SK-N-SH (cell line): ENCODE measurements around the gene TMEM232. TPM values are rescaled to one million over a fixed set of nuclear protein-coding genes. Genes with fewer than 3 reads are reported as not detected.

Experiments used
- CTCF ChIA-PET: fragments of 300-600, 350-600 bp; formaldehyde crosslinking; extraction: SDS; loops from one replicate; lab custom pipeline; 2021; lab: Yijun Ruan, JAX
- POLR2A ChIA-PET: fragments of 350-600 bp; sonication (Branson Sonifier 250); formaldehyde crosslinking; extraction: SDS; loops from one replicate; lab custom pipeline; 2020; ENCODE audit warnings: antibody characterized with exemption, inconsistent platforms; lab: Yijun Ruan, JAX
- DNase-seq: peaks from one replicate; pipeline ENCODE4 v3.0.0; 2012
- H2AFZ ChIP-seq: fragments of 200-600 bp; sonication (generic); 2 replicates; pipeline ENCODE4 v1.8.1; 2016; ENCODE audit warnings: antibody characterized with exemption, mild to moderate bottlenecking, low read depth
- H3F3A ChIP-seq: fragments of 200-600 bp; sonication (generic); replicated peaks from 2 replicates; pipeline ENCODE3; 2016; ENCODE audit warnings: antibody characterized with exemption, mild to moderate bottlenecking; ENCODE audit not compliant: insufficient read depth
- H3K27ac ChIP-seq, 2 experiments: fragments of 200-500 bp in 1 of 2; fragments of 200-600 bp in 1 of 2; sonication (Bioruptor generic) in 1 of 2; sonication (generic), shearing (Covaris generic) in 1 of 2; 2 replicates each; pipeline versions ENCODE4 v1.5.1 to v1.6.1; 2014 to 2016; ENCODE audit warnings: low read depth in 2 of 2, inconsistent platforms in 1 of 2, low read length in 1 of 2, mild to moderate bottlenecking in 1 of 2, mixed read lengths in 1 of 2
- H3K27me3 ChIP-seq: fragments of 200-600 bp; sonication (generic), shearing (Covaris generic); 2 replicates; pipeline ENCODE4 v1.6.1; 2016; ENCODE audit warnings: mixed run types; ENCODE audit not compliant: insufficient read depth
- H3K36me3 ChIP-seq, 2 experiments: fragments of 200-500 bp in 1 of 2; fragments of 200-600 bp in 1 of 2; sonication (Bioruptor generic) in 1 of 2; sonication (generic) in 1 of 2; replicated peaks in 1 of 2; 2 replicates each; pipeline versions ENCODE3 to v1.5.1; 2014 to 2016; ENCODE audit warnings: low read length in 1 of 2, mild to moderate bottlenecking in 1 of 2; ENCODE audit not compliant: insufficient read depth in 2 of 2, control insufficient read depth in 1 of 2
- H3K4me1 ChIP-seq, 2 experiments: fragments of 200-500 bp in 1 of 2; fragments of 200-600 bp in 1 of 2; sonication (Bioruptor generic) in 1 of 2; sonication (generic), shearing (Covaris generic) in 1 of 2; 2 replicates each; pipeline versions ENCODE4 v1.5.1 to v1.6.1; 2014 to 2016; ENCODE audit warnings: low read depth in 1 of 2, low read length in 1 of 2, mixed run types in 1 of 2; ENCODE audit not compliant: insufficient read depth in 2 of 2, control insufficient read depth in 1 of 2
- H3K4me2 ChIP-seq: fragments of 200-600 bp; sonication (generic), shearing (Covaris generic); 2 replicates; pipeline ENCODE4 v1.6.1; 2017; ENCODE audit warnings: mixed run types
- H3K4me3 ChIP-seq, 2 experiments: fragments of 200-500 bp in 1 of 2; fragments of 200-600 bp in 1 of 2; sonication (Bioruptor generic) in 1 of 2; sonication (generic), shearing (Covaris generic) in 1 of 2; 2 replicates each; pipeline versions ENCODE4 v1.5.1 to v1.8.1; 2014 to 2016; ENCODE audit warnings: low read depth in 2 of 2, inconsistent platforms in 1 of 2, low read length in 1 of 2, mild to moderate bottlenecking in 1 of 2, mixed read lengths in 1 of 2, moderate library complexity in 1 of 2
- H3K79me2 ChIP-seq: fragments of 200-600 bp; sonication (generic); 2 replicates; pipeline ENCODE4 v1.8.1; 2017; ENCODE audit warnings: mild to moderate bottlenecking; ENCODE audit not compliant: insufficient read depth
- H3K9ac ChIP-seq: fragments of 200-600 bp; sonication (generic); 2 replicates; pipeline ENCODE4 v1.6.1; 2017; ENCODE audit warnings: mixed run types
- H3K9me2 ChIP-seq: fragments of 200-600 bp; sonication (generic); 2 replicates; pipeline ENCODE4 v1.6.1; 2017; ENCODE audit warnings: mixed run types
- H3K9me3 ChIP-seq: fragments of 200-600 bp; sonication (generic); 2 replicates; pipeline ENCODE4 v1.6.1; 2017; ENCODE audit warnings: mixed run types, mild to moderate bottlenecking, moderate library complexity
- H4K20me1 ChIP-seq: fragments of 200-600 bp; sonication (generic); 2 replicates; pipeline ENCODE4 v1.6.1; 2017; ENCODE audit warnings: mild to moderate bottlenecking, mixed run types; ENCODE audit not compliant: insufficient read depth
- CHD2 ChIP-seq: fragments of 150-350 bp; IDR thresholded peaks from 2 replicates; pipeline ENCODE4 v1.6.1; 2018; ENCODE audit warnings: low read length; ENCODE audit not compliant: partially characterized antibody
- ELF1 ChIP-seq: IDR thresholded peaks from 2 replicates; pipeline ENCODE4 v1.4.0; 2012
- EP300 ChIP-seq, 2 experiments: IDR thresholded peaks; 2 replicates each; pipeline versions ENCODE4 v1.4.0 to v1.6.1; 2012; ENCODE audit warnings: borderline replicate concordance in 1 of 2, low read depth in 1 of 2, low read length in 1 of 2
- FOXJ3 ChIP-seq: sonication (generic); formaldehyde crosslinking; IDR thresholded peaks from 2 replicates; pipeline ENCODE4 v1.5.1; 2020; ENCODE audit warnings: mild to moderate bottlenecking, missing genetic modification reagents
- FOXM1 ChIP-seq: IDR thresholded peaks from 2 replicates; pipeline ENCODE4 v1.4.0; 2012; ENCODE audit warnings: low read depth, mild to moderate bottlenecking
- GATA2 ChIP-seq: sonication (generic); formaldehyde crosslinking; IDR thresholded peaks from 2 replicates; pipeline ENCODE4 v1.5.0; 2020; ENCODE audit warnings: mild to moderate bottlenecking, missing genetic modification reagents
- JUND ChIP-seq: IDR thresholded peaks from 2 replicates; pipeline ENCODE4 v1.4.0; 2012
- MEF2A ChIP-seq: IDR thresholded peaks from 2 replicates; pipeline ENCODE4 v1.4.0; 2012; ENCODE audit warnings: low read depth, borderline replicate concordance
- MXI1 ChIP-seq: IDR thresholded peaks from 2 replicates; pipeline ENCODE4 v1.6.1; 2012; ENCODE audit warnings: mild to moderate bottlenecking, low read depth, low read length, improper control_type of control experiment
- NFIC ChIP-seq: IDR thresholded peaks from 2 replicates; pipeline ENCODE4 v1.4.0; 2012; ENCODE audit warnings: borderline replicate concordance
- SIN3A ChIP-seq: IDR thresholded peaks from 2 replicates; pipeline ENCODE4 v1.6.1; 2012; ENCODE audit warnings: low read depth, mild to moderate bottlenecking, low read length, moderate library complexity, borderline replicate concordance
- SMC3 ChIP-seq: IDR thresholded peaks from 2 replicates; pipeline ENCODE4 v1.6.1; 2012; ENCODE audit warnings: low read depth, low read length, improper control_type of control experiment
- TAF1 ChIP-seq: IDR thresholded peaks from 2 replicates; pipeline ENCODE4 v1.6.1; 2012; ENCODE audit warnings: low read depth, mild to moderate bottlenecking, low read length, moderate library complexity, borderline replicate concordance
- WGBS: methylation state at CpG from one replicate; pipeline ENCODE4 v1.1.6; 2017; ENCODE audit warnings: low lambda C conversion rate; 5-methylcytosine and 5-hydroxymethylcytosine counted together
- polyA plus RNA-seq, 3 experiments: library from polyadenylated mRNA; depleted of rRNA; stranded (reverse); fragments of >200 nt; gene quantifications; 2 replicates each; pipeline ENCODE4 v1.2.3, GENCODE V29; 2012
- TF ChIP-seq, protein P1 (sequence below): IDR thresholded peaks from 2 replicates; pipeline ENCODE4 v1.4.0; 2012; ENCODE audit warnings: low read depth
- TF ChIP-seq, protein P2 (sequence below): IDR thresholded peaks from 2 replicates; pipeline ENCODE4 v1.6.1; 2012; ENCODE audit warnings: mild to moderate bottlenecking, low read depth, low read length, moderate library complexity
- TF ChIP-seq, protein P3 (sequence below): fragments of 200-600 bp; sonication (generic); IDR thresholded peaks from 2 replicates; pipeline ENCODE4 v1.6.1; 2017; ENCODE audit warnings: antibody characterized with exemption, mild to moderate bottlenecking, moderate library complexity
- TF ChIP-seq, protein P4 (sequence below): fragments of 150-350 bp; IDR thresholded peaks from 2 replicates; pipeline ENCODE4 v1.6.1; 2016; ENCODE audit warnings: mild to moderate bottlenecking, low read depth, low read length
- TF ChIP-seq, protein P5 (sequence below): IDR thresholded peaks from 2 replicates; pipeline ENCODE4 v1.4.0; 2012; ENCODE audit warnings: low read depth, borderline replicate concordance

Gene TMEM232
- polyA plus RNA-seq, 1 of the 3 experiments (the other 2 are of a cell fraction): 0.66 TPM

DNA sequence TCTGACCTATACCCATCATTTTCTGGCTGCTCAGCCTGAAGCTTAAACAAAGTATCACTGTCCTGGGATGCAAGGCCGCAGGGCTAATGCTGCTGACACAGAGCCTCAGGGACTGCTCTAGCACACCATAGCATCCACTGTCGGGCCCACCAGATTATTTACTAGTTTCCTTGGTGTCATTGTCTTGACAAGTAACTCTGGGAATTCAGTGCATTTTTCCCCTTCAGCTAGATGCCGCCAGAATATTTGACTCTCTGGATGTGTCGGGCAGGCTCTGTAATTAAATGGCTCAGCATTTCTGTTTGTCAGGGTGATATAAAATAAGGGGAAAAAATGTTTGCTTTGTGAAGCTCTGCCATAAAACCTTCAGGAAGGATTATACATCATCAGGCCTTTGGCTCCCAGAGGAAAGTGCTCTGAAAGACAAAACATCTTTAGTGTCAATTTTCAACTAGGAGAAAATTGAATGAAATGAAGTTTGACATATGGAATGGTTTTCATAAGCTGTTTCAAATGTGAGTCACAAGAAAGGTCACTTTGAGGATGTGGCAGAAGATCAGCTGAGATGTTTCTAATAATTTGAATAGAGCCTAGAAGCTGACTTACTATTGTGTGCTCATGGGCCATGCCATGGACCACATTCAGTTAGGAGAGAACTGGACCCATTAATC lies 350.1 kb downstream of the TMEM232 start (continued):
- TF ChIP-seq, protein P1, sequence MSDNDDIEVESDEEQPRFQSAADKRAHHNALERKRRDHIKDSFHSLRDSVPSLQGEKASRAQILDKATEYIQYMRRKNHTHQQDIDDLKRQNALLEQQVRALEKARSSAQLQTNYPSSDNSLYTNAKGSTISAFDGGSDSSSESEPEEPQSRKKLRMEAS: no peak
- TF ChIP-seq SMC3 (no peak), SIN3A (peak; percentile 71; the same call in 1 of the 2 replicates), CHD2 (no peak), GATA2 (CRISPR knock-in tag) (no peak)
- TF ChIP-seq, protein P2, sequence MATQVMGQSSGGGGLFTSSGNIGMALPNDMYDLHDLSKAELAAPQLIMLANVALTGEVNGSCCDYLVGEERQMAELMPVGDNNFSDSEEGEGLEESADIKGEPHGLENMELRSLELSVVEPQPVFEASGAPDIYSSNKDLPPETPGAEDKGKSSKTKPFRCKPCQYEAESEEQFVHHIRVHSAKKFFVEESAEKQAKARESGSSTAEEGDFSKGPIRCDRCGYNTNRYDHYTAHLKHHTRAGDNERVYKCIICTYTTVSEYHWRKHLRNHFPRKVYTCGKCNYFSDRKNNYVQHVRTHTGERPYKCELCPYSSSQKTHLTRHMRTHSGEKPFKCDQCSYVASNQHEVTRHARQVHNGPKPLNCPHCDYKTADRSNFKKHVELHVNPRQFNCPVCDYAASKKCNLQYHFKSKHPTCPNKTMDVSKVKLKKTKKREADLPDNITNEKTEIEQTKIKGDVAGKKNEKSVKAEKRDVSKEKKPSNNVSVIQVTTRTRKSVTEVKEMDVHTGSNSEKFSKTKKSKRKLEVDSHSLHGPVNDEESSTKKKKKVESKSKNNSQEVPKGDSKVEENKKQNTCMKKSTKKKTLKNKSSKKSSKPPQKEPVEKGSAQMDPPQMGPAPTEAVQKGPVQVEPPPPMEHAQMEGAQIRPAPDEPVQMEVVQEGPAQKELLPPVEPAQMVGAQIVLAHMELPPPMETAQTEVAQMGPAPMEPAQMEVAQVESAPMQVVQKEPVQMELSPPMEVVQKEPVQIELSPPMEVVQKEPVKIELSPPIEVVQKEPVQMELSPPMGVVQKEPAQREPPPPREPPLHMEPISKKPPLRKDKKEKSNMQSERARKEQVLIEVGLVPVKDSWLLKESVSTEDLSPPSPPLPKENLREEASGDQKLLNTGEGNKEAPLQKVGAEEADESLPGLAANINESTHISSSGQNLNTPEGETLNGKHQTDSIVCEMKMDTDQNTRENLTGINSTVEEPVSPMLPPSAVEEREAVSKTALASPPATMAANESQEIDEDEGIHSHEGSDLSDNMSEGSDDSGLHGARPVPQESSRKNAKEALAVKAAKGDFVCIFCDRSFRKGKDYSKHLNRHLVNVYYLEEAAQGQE: no peak

DNA sequence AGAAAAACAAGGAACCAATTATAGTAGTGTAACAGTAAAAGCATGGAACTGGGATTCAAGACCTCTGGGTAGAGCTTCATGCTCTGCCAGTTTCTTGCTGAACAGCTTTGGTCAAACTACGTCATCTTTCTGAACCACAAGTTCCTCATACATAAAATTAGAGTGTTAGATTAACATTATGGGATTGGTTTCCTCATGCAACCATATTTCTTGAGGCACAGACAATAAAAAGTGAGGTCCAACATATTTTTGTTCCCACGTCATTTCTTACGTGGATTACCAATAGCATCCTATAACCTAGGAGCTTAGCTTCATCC lies 354.8 kb downstream of the TMEM232 start:
- POLR2A ChIA-PET: no interaction called here
- H3K9ac ChIP-seq: no peak overlapping the region
- no peak for DNase-seq
- H3K9me2 ChIP-seq: no peaks in the 10 kb centered on the region
- H3K79me2 ChIP-seq: no peaks in the 10 kb centered on the region
- no peak overlapping the region for H2AFZ ChIP-seq
- TF ChIP-seq NFIC: no peak
- TF ChIP-seq, protein P3, sequence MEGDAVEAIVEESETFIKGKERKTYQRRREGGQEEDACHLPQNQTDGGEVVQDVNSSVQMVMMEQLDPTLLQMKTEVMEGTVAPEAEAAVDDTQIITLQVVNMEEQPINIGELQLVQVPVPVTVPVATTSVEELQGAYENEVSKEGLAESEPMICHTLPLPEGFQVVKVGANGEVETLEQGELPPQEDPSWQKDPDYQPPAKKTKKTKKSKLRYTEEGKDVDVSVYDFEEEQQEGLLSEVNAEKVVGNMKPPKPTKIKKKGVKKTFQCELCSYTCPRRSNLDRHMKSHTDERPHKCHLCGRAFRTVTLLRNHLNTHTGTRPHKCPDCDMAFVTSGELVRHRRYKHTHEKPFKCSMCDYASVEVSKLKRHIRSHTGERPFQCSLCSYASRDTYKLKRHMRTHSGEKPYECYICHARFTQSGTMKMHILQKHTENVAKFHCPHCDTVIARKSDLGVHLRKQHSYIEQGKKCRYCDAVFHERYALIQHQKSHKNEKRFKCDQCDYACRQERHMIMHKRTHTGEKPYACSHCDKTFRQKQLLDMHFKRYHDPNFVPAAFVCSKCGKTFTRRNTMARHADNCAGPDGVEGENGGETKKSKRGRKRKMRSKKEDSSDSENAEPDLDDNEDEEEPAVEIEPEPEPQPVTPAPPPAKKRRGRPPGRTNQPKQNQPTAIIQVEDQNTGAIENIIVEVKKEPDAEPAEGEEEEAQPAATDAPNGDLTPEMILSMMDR: no peak
- no peak for TF ChIP-seq FOXM1
- TF ChIP-seq JUND: no peak
- no peak for TF ChIP-seq TAF1
- TF ChIP-seq, protein P2: no peak
- TF ChIP-seq EP300 (IDR thresholded peaks at IDR 0.05; ENCODE audit: borderline replicate concordance in 1 of 2, low read depth in 1 of 2, low read length in 1 of 2): no peak
- no peak for TF ChIP-seq FOXJ3 (CRISPR knock-in tag)
- no peak for TF ChIP-seq SIN3A
- no peak for TF ChIP-seq CHD2
- no peak for TF ChIP-seq GATA2 (CRISPR knock-in tag)
- TF ChIP-seq MXI1: no peak
- no peak for TF ChIP-seq ELF1
- TF ChIP-seq MEF2A: no peak
- TF ChIP-seq, protein P4, sequence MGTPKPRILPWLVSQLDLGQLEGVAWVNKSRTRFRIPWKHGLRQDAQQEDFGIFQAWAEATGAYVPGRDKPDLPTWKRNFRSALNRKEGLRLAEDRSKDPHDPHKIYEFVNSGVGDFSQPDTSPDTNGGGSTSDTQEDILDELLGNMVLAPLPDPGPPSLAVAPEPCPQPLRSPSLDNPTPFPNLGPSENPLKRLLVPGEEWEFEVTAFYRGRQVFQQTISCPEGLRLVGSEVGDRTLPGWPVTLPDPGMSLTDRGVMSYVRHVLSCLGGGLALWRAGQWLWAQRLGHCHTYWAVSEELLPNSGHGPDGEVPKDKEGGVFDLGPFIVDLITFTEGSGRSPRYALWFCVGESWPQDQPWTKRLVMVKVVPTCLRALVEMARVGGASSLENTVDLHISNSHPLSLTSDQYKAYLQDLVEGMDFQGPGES: no peak
- TF ChIP-seq, protein P5, sequence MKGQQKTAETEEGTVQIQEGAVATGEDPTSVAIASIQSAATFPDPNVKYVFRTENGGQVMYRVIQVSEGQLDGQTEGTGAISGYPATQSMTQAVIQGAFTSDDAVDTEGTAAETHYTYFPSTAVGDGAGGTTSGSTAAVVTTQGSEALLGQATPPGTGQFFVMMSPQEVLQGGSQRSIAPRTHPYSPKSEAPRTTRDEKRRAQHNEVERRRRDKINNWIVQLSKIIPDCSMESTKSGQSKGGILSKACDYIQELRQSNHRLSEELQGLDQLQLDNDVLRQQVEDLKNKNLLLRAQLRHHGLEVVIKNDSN: no peak
- 90% methylated on average over 3 of the region's 3 CpGs for WGBS
- H3K4me1 ChIP-seq: peaks cover 0 to 9% of the 10 kb centered on the region in 2 experiments
- peaks cover 9% of the 10 kb centered on the region for H3F3A ChIP-seq
- no peaks in the 10 kb centered on the region for H4K20me1 ChIP-seq
- no peak overlapping the region for H3K4me3 ChIP-seq
- no peaks in the 10 kb centered on the region for H3K9me3 ChIP-seq
- CTCF ChIA-PET: no interaction called here
- no peak overlapping the region for H3K27ac ChIP-seq
- no peaks in the 10 kb centered on the region for H3K36me3 ChIP-seq
- no peaks in the 10 kb centered on the region for H3K27me3 ChIP-seq
- H3K4me2 ChIP-seq: no peak overlapping the region
